Measurements from ENCODE around the gene ACTL10. TPM values are rescaled to one million over a fixed set of nuclear protein-coding genes. Genes with fewer than 3 reads are reported as not detected.

ACTL10 gene
- total and polyA plus RNA-seq, 7 donors, result 0.04 to 0.74 (median 0.39) TPM; not detected in 1

GRCh38 chr20:33649201-33649681 is 17.5 kb upstream of the ACTL10 start:
- intact Hi-C loops (cut with DNase I), result no loop called here
- ATAC-seq, result peak; percentile 82 to 86 (median 84)
- H3K27ac ChIP-seq, result peak overlapping the region; percentile 27

DNA sequence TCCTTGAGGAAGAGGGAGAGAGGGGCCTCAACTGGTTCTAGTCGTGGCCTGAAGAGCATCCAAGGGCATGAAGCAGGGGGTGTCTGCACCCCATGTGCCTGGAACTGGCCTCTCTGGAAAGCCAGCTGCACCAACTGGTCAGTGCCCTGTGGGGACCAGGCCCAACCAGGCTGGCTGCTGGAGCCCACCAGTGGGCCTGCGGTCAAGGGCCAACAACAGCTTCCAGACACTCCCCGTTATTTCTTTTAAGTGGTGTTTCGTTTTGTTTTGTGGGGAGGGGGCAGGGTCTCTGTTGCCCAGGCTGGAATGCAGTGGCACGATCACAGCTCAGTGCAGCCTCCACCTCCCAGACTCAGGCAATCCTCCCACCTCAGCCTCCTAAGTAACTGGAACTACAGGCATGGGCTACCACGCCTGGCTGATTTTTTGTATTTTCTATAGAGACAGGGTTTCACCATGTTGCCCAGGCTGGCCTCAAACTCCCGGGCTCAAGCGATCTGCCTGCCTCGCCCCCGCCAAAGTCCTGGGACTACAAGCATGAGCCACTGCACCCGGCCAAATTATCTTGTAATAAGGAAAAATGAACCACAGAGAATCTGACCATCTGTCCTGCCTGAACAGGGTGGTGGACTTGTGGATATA is 16.5 kb upstream of the ACTL10 start:
- DNase-seq, result no peak
- TF ChIP-seq, protein P1, sequence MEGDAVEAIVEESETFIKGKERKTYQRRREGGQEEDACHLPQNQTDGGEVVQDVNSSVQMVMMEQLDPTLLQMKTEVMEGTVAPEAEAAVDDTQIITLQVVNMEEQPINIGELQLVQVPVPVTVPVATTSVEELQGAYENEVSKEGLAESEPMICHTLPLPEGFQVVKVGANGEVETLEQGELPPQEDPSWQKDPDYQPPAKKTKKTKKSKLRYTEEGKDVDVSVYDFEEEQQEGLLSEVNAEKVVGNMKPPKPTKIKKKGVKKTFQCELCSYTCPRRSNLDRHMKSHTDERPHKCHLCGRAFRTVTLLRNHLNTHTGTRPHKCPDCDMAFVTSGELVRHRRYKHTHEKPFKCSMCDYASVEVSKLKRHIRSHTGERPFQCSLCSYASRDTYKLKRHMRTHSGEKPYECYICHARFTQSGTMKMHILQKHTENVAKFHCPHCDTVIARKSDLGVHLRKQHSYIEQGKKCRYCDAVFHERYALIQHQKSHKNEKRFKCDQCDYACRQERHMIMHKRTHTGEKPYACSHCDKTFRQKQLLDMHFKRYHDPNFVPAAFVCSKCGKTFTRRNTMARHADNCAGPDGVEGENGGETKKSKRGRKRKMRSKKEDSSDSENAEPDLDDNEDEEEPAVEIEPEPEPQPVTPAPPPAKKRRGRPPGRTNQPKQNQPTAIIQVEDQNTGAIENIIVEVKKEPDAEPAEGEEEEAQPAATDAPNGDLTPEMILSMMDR (IDR thresholded peaks at IDR 0.05), result no peak
- no peak overlapping the region for H3K4me3 ChIP-seq
- H3K9me3 ChIP-seq, result no peaks in the 10 kb centered on the region
- intact Hi-C loops (cut with DNase I), result loop anchor here (5.0 kb wide), 2 partner anchors 188 to 193 kb away; no protein-coding TSS in a partner anchor
- H3K36me3 ChIP-seq (ENCODE audit: insufficient read depth in 1 of 2, low read depth in 1 of 2), result peaks cover 0 to 8% of the 10 kb centered on the region in 2 donors
- WGBS, 3 donors, result 53 to 66% (median 55%) methylated on average over 11 of the region's 11 CpGs
- peaks cover 32% of the 10 kb centered on the region for H3K4me1 ChIP-seq
- no peak for ATAC-seq
- no peaks in the 10 kb centered on the region for H3K27me3 ChIP-seq (ENCODE audit: insufficient read depth in 3 of 3, low read length in 2 of 3)
- no peak overlapping the region for H3K27ac ChIP-seq

More at GRCh38 chr20:33649201-33649681, 17.5 kb upstream of the ACTL10 start:
- 22 to 30% (median 24%) methylated on average over 19 of the region's 19 CpGs for WGBS, 3 donors
- TF ChIP-seq, protein P1 (IDR thresholded peaks at IDR 0.05), result no peak
- peak; percentile 77 to 86 for DNase-seq
- Histone ChIP-seq H3K9me3 (no peaks in the 10 kb centered on the region), H3K4me1 (peaks cover 32% of the 10 kb centered on the region), H3K27me3 (ENCODE audit: insufficient read depth in 3 of 3, low read length in 2 of 3) (no peaks in the 10 kb centered on the region), H3K36me3 (ENCODE audit: insufficient read depth in 1 of 2, low read depth in 1 of 2) (peaks cover 0 to 18% of the 10 kb centered on the region in 2 donors), H3K4me3 (no peak overlapping the region)

DNA sequence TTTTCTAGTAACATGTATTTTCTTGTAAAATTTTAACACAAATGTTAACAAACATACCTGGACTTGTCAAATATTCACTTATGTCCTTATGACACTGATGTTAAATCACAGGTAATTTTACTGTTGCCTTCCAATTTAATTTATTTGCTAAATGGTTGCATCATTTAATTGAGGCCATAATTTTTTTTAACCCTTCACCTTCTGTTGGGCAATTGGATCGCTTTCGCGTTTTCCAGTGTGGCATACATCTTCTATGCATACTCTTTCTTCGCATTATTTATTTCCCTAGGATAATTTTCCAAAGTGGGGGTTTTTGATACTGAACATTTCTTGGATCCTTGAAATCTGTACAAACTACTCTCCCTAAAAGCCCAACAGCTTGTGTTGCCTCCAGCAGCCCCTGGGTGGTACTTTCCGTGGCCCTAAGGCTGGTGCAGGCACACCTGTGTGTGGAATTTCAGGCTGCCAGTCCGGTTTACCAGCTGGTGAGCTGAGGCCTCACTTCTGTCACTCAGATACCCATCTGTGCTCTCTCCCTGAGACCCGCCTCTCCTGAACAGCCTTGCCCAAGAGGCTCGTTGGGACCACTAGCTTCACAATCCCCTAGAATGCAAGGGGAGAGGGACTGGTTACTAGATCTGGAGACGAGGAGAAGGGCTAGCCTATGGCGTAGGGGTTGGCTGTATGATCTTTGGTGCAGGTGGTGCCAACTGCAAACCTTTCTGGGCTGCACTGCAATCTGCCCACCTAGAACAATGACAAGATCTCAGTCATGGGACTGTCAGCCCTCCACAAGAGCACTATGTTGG is 15.8 kb upstream of the ACTL10 start:
- no peak overlapping the region for H3K4me3 ChIP-seq
- H3K9me3 ChIP-seq, result no peaks in the 10 kb centered on the region
- intact Hi-C loops (cut with DNase I), result loop anchor here (5.0 kb wide), 2 partner anchors 189 to 194 kb away; no protein-coding TSS in a partner anchor
- ATAC-seq (no peak), DNase-seq (no peak)
- no peak overlapping the region for H3K27ac ChIP-seq
- peaks cover 32% of the 10 kb centered on the region for H3K4me1 ChIP-seq
- TF ChIP-seq, protein P1 (IDR thresholded peaks at IDR 0.05), result no peak
- peaks cover 0 to 7% of the 10 kb centered on the region in 2 donors for H3K36me3 ChIP-seq (ENCODE audit: insufficient read depth in 1 of 2, low read depth in 1 of 2)
- WGBS, 3 donors, result 73 to 76% (median 74%) methylated on average over 10 of the region's 10 CpGs
- H3K27me3 ChIP-seq (ENCODE audit: insufficient read depth in 3 of 3, low read length in 2 of 3), result no peaks in the 10 kb centered on the region

DNA sequence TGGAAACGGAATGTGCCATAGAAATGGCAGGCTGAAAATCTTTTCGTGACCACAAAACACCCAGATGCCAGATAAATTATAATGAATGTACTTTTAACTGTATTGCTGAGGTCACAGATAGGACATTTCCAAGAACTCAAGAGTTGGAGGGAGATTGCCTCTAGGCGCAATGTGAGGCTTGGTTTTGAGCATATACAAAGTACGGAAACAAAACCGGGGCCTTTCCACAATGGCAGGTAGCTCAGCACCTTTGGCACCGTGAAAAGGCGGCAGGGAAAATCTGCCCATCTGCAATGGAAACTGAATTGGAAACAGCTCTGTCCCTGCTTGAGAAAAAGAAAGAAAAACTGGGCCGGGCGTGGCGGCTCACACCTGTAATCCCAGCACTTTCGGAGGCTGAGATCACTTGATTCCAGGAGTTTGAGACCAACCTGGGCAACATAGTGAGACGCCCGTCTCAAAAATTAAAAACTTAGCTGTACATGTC is 15.1 kb upstream of the ACTL10 start:
- DNase-seq, result no peak
- Histone ChIP-seq H3K4me3 (no peak overlapping the region), H3K27ac (no peak overlapping the region), H3K4me1 (peaks cover 32% of the 10 kb centered on the region), H3K9me3 (no peaks in the 10 kb centered on the region), H3K36me3 (ENCODE audit: insufficient read depth in 1 of 2, low read depth in 1 of 2) (peaks cover 0 to 11% of the 10 kb centered on the region in 2 donors), H3K27me3 (ENCODE audit: insufficient read depth in 3 of 3, low read length in 2 of 3) (no peaks in the 10 kb centered on the region)
- TF ChIP-seq, protein P1 (IDR thresholded peaks at IDR 0.05), result no peak
- intact Hi-C loops (cut with DNase I), result loop anchor here (5.0 kb wide), 2 partner anchors 189 to 194 kb away; no protein-coding TSS in a partner anchor
- no peak for ATAC-seq
- WGBS, 3 donors, result 74 to 80% (median 77%) methylated on average over 13 of the region's 13 CpGs

All from psoas muscle (tissue), 8 donors.